Neural progenitor cell (in vitro differentiated cells): Measurements from ENCODE around the gene LAPTM4A.

ENCODE experiments used
- CTCF ChIP-seq: fragments of 200-600 bp; sonication (generic); IDR thresholded peaks from 2 replicates; pipeline ENCODE4 v1.5.1; 2017; ENCODE audit warnings: antibody characterized with exemption, mild to moderate bottlenecking
- EZH2 ChIP-seq: fragments of 200-600 bp; sonication (generic); IDR thresholded peaks from 2 replicates; pipeline ENCODE4 v1.6.1; 2017; ENCODE audit warnings: antibody characterized with exemption, mild to moderate bottlenecking, moderate library complexity

GRCh38 chr2:19993731-19994130, 57.7 kb downstream of the LAPTM4A start:
- TF ChIP-seq CTCF (no peak), EZH2 (no peak)
